Upper lobe of left lung (tissue), 6 donors: Measurements from ENCODE around the gene ZSWIM8. TPM values are rescaled to one million over a fixed set of nuclear protein-coding genes. Genes with fewer than 3 reads are reported as not detected.

Source experiments
- ATAC-seq, 2 donors: fragments of 200-7000 bp; cut with Tn5 transposase; one replicate each; pipeline ENCODE4 v1.9.1; 2022; ENCODE audit warnings: mild to moderate bottlenecking in 2 of 2, moderate library complexity in 2 of 2; ENCODE audit not compliant: low FRiP score in 2 of 2
- DNase-seq, 2 donors: peaks; one replicate each; pipeline ENCODE4 v3.0.0-alpha.2; 2019 to 2020
- H3K27ac ChIP-seq, 4 donors: fragments of 200-600 bp; sonication (generic); one replicate each; pipeline ENCODE4 v1.5.1; 2016 to 2019
- H3K27me3 ChIP-seq, 4 donors: fragments of 200-600 bp; sonication (generic); one replicate each; pipeline ENCODE4 v1.5.1; 2017 to 2019
- H3K36me3 ChIP-seq, 4 donors: fragments of 200-600 bp; sonication (generic); one replicate each; pipeline ENCODE4 v1.5.1; 2016 to 2019
- H3K4me1 ChIP-seq, 4 donors: fragments of 200-600 bp; sonication (generic); one replicate each; pipeline ENCODE4 v1.5.1; 2018 to 2019
- H3K4me3 ChIP-seq, 4 donors: fragments of 200-600 bp; sonication (generic); one replicate each; pipeline ENCODE4 v1.5.1; 2017 to 2019; ENCODE audit warnings: mild to moderate bottlenecking in 2 of 4, moderate library complexity in 1 of 4
- H3K9me3 ChIP-seq, 4 donors: fragments of 200-600 bp; sonication (generic); one replicate each; pipeline ENCODE4 v1.5.1; 2018 to 2019
- CTCF ChIP-seq, 6 experiments: fragments of 450-650 bp in 4 of 6; fragments of 200-600 bp in 2 of 6; sonication (generic) in 2 of 6; IDR thresholded peaks; one replicate each; pipeline ENCODE4 v1.5.1; 2016 to 2019; ENCODE audit warnings: antibody characterized with exemption in 6 of 6
- EP300 ChIP-seq, 4 donors: sonication (generic); formaldehyde crosslinking; IDR thresholded peaks; one replicate each; pipeline ENCODE4 v1.5.1; 2017; ENCODE audit warnings: antibody characterized with exemption in 4 of 4, control low read depth in 2 of 4
- POLR2A ChIP-seq, 4 donors: fragments of 450-650 bp; IDR thresholded peaks; one replicate each; pipeline ENCODE4 v1.5.1; 2016 to 2017; ENCODE audit warnings: antibody characterized with exemption in 4 of 4, mild to moderate bottlenecking in 2 of 4
- POLR2AphosphoS5 ChIP-seq, 2 donors: sonication (generic); formaldehyde crosslinking; IDR thresholded peaks; one replicate each; pipeline ENCODE4 v1.5.1; 2017; ENCODE audit warnings: antibody characterized with exemption in 2 of 2
- whole genome bisulfite sequencing, 2 donors: methylation state at CpG; one replicate each; pipeline ENCODE4 v1.1.5; 2017 to 2018; 5-methylcytosine and 5-hydroxymethylcytosine counted together
- total RNA-seq, 6 donors: library from RNA; depleted of rRNA in 4 of 6; stranded (reverse); fragments of >200 nt in 4 of 6; gene quantifications; one replicate each; pipeline versions ENCODE4 v1.1.0 to v1.2.1, GENCODE V29; 2016 to 2021
- donor health status: DM: no; HTN: no; CAD: no; lungs with moderate emphysema.
- donor health status: DM: no; HTN: yes; CAD: no; lungs with severe emphysema.

ZSWIM8 gene
- total RNA-seq, 6 donors from 2014 or later, result 54.9 to 202 (median 109) TPM

- H3K27ac ChIP-seq, result peak overlapping the region; percentile 72 to 80 (median 74)
- peaks cover 3 to 16% (median 13%) of the 10 kb centered on the region in 4 donors for H3K4me1 ChIP-seq
- peaks cover 24 to 72% (median 58%) of the 10 kb centered on the region in 4 donors for H3K36me3 ChIP-seq
- ATAC-seq (peak; percentile 16 to 71), DNase-seq (peak in 1 of 2 donors; percentile 48)
- no peaks in the 10 kb centered on the region for H3K27me3 ChIP-seq
- H3K4me3 ChIP-seq, result peak overlapping the region in 2 of 4 donors; percentile 11 to 20
- TF ChIP-seq POLR2AphosphoS5 (IDR thresholded peaks at IDR 0.05), result no peak
- TF ChIP-seq CTCF (IDR thresholded peaks at IDR 0.05), result no peak
- TF ChIP-seq EP300 (IDR thresholded peaks at IDR 0.05), result no peak
- TF ChIP-seq POLR2A (IDR thresholded peaks at IDR 0.05), result no peak
- H3K9me3 ChIP-seq, result no peaks in the 10 kb centered on the region
- WGBS, 2 donors, result 65 to 73% methylated on average over 9 of the region's 9 CpGs
Observed at GRCh38 chr10:73758704-73759511, 26.5 kb upstream of the ZSWIM8 start.

GRCh38 chr10:73759512-73760115, 25.8 kb upstream of the ZSWIM8 start:
- Histone ChIP-seq H3K4me1 (peaks cover 3 to 16% (median 13%) of the 10 kb centered on the region in 4 donors), H3K9me3 (no peaks in the 10 kb centered on the region), H3K4me3 (no peak overlapping the region), H3K27ac (peak overlapping the region; percentile 72 to 80 (median 74)), H3K36me3 (peaks cover 28 to 72% (median 61%) of the 10 kb centered on the region in 4 donors), H3K27me3 (no peaks in the 10 kb centered on the region)
- DNase-seq, result peak in 1 of 2 donors; percentile 86
- WGBS, 2 donors, result 54 to 69% methylated on average over 4 to 5 of the region's 5 CpGs
- no peak for TF ChIP-seq POLR2A (IDR thresholded peaks at IDR 0.05)
- TF ChIP-seq EP300 (IDR thresholded peaks at IDR 0.05), result no peak
- TF ChIP-seq CTCF (IDR thresholded peaks at IDR 0.05), result no peak
- TF ChIP-seq POLR2AphosphoS5 (IDR thresholded peaks at IDR 0.05), result peak in 1 of 2 donors; percentile 25
- ATAC-seq, result peak; percentile 74 to 94

- no peaks in the 10 kb centered on the region for H3K27me3 ChIP-seq
- peaks cover 39 to 81% (median 74%) of the 10 kb centered on the region in 4 donors for H3K36me3 ChIP-seq
- no peak overlapping the region for H3K4me3 ChIP-seq
- no peak for TF ChIP-seq POLR2A (IDR thresholded peaks at IDR 0.05)
- TF ChIP-seq CTCF (IDR thresholded peaks at IDR 0.05), result no peak
- TF ChIP-seq EP300 (IDR thresholded peaks at IDR 0.05), result no peak
- TF ChIP-seq POLR2AphosphoS5 (IDR thresholded peaks at IDR 0.05), result no peak
- H3K4me1 ChIP-seq, result peaks cover 3 to 16% (median 13%) of the 10 kb centered on the region in 4 donors
- 89 to 94% methylated on average over 1 of the region's 1 CpG for WGBS, 2 donors
- no peaks in the 10 kb centered on the region for H3K9me3 ChIP-seq
- no peak for DNase-seq
- no peak overlapping the region for H3K27ac ChIP-seq
- no peak for ATAC-seq
Observed at GRCh38 chr10:73761781-73762180, 23.6 kb upstream of the ZSWIM8 start.

GRCh38 chr10:73762915-73763314, 22.5 kb upstream of the ZSWIM8 start:
- DNase-seq (no peak), ATAC-seq (no peak)
- Histone ChIP-seq H3K36me3 (peaks cover 49 to 92% (median 85%) of the 10 kb centered on the region in 4 donors), H3K27ac (no peak overlapping the region), H3K9me3 (no peaks in the 10 kb centered on the region), H3K4me3 (no peak overlapping the region), H3K27me3 (no peaks in the 10 kb centered on the region), H3K4me1 (peaks cover 3 to 16% (median 12%) of the 10 kb centered on the region in 4 donors)
- 76 to 81% methylated on average over 2 of the region's 2 CpGs for WGBS, 2 donors
- TF ChIP-seq POLR2A (IDR thresholded peaks at IDR 0.05) (no peak), EP300 (IDR thresholded peaks at IDR 0.05) (no peak), POLR2AphosphoS5 (IDR thresholded peaks at IDR 0.05) (no peak), CTCF (IDR thresholded peaks at IDR 0.05) (no peak)
